ENCODE data around the gene RUBCN. TPM values are rescaled to one million over a fixed set of nuclear protein-coding genes. Genes with fewer than 3 reads are reported as not detected.

Gene RUBCN
- total and polyA plus RNA-seq, 11 donors, result 14.9 to 53.4 (median 36.9) TPM

GRCh38 chr3:197697355-197697754, 39.3 kb downstream of the RUBCN start:
- Histone ChIP-seq H3K27me3 (no peaks in the 10 kb centered on the region), H3K27ac (no peak overlapping the region), H3K36me3 (peaks cover 3 to 100% (median 94%) of the 10 kb centered on the region in 9 donors), H3K4me1 (no peaks in the 10 kb centered on the region), H3K4me3 (no peak overlapping the region), H3K9me3 (no peaks in the 10 kb centered on the region)
- TF ChIP-seq CTCF (IDR thresholded peaks at IDR 0.05) (no peak), POLR2A (IDR thresholded peaks at IDR 0.05) (no peak)
- DNase-seq (no peak), ATAC-seq (no peak)
- WGBS, 4 donors, result 97 to 99% (median 98%) methylated on average over 6 of the region's 6 CpGs
- intact Hi-C loops (cut with DNase I), result no loop called here

GRCh38 chr3:197694251-197694650, 42.5 kb downstream of the RUBCN start:
- 88 to 98% (median 95%) methylated on average over 7 of the region's 7 CpGs for WGBS, 4 donors
- H3K4me1 ChIP-seq, result peaks cover 0 to 8% (median 0%) of the 10 kb centered on the region in 12 donors
- no peaks in the 10 kb centered on the region for H3K9me3 ChIP-seq
- H3K27ac ChIP-seq, result no peak overlapping the region
- no peaks in the 10 kb centered on the region for H3K27me3 ChIP-seq
- DNase-seq, result no peak
- H3K36me3 ChIP-seq, result peaks cover 0 to 98% (median 82%) of the 10 kb centered on the region in 9 donors
- H3K4me3 ChIP-seq, result no peak overlapping the region
- intact Hi-C loops (cut with DNase I), result no loop called here
- TF ChIP-seq CTCF (IDR thresholded peaks at IDR 0.05), result no peak
- TF ChIP-seq POLR2A (IDR thresholded peaks at IDR 0.05), result no peak
- no peak for ATAC-seq

GRCh38 chr3:197692641-197693040, 44.1 kb downstream of the RUBCN start:
- H3K4me1 ChIP-seq, result peaks cover 0 to 8% (median 0%) of the 10 kb centered on the region in 12 donors
- TF ChIP-seq CTCF (IDR thresholded peaks at IDR 0.05) (no peak), POLR2A (IDR thresholded peaks at IDR 0.05) (no peak)
- 47 to 72% (median 61%) methylated on average over 4 of the region's 4 CpGs for WGBS, 4 donors
- no peaks in the 10 kb centered on the region for H3K9me3 ChIP-seq
- DNase-seq (no peak), ATAC-seq (no peak)
- H3K4me3 ChIP-seq, result no peak overlapping the region
- intact Hi-C loops (cut with DNase I), result no loop called here
- no peak overlapping the region for H3K27ac ChIP-seq
- peaks cover 0 to 98% (median 74%) of the 10 kb centered on the region in 9 donors for H3K36me3 ChIP-seq
- no peaks in the 10 kb centered on the region for H3K27me3 ChIP-seq

GRCh38 chr3:197690754-197691153, 46.0 kb downstream of the RUBCN start:
- ATAC-seq, result peak; percentile 38 to 77 (median 47)
- H3K27ac ChIP-seq, result no peak overlapping the region
- no peak for TF ChIP-seq POLR2A (IDR thresholded peaks at IDR 0.05)

GRCh38 chr3:197687570-197687969, 49.1 kb downstream of the RUBCN start:
- no peak overlapping the region for H3K4me3 ChIP-seq
- H3K9me3 ChIP-seq, result no peaks in the 10 kb centered on the region
- peaks cover 0 to 8% (median 0%) of the 10 kb centered on the region in 12 donors for H3K4me1 ChIP-seq
- no peaks in the 10 kb centered on the region for H3K27me3 ChIP-seq
- peaks cover 0 to 99% (median 63%) of the 10 kb centered on the region in 9 donors for H3K36me3 ChIP-seq
- 69 to 86% (median 81%) methylated on average over 3 to 6 of the region's 6 CpGs for WGBS, 4 donors
- H3K27ac ChIP-seq, result no peak overlapping the region
- ATAC-seq (peak; percentile 40 to 58 (median 47)), DNase-seq (peak in 1 of 5 donors; percentile 37)
- no peak for TF ChIP-seq CTCF (IDR thresholded peaks at IDR 0.05)
- no peak for TF ChIP-seq POLR2A (IDR thresholded peaks at IDR 0.05)
- intact Hi-C loops (cut with DNase I), result no loop called here

More at GRCh38 chr3:197690754-197691153, 46.0 kb downstream of the RUBCN start:
- no peaks in the 10 kb centered on the region for H3K9me3 ChIP-seq
- intact Hi-C loops (cut with DNase I), result no loop called here
- WGBS, 4 donors, result 71 to 80% (median 76%) methylated on average over 6 of the region's 6 CpGs
- no peak for DNase-seq
- H3K36me3 ChIP-seq, result peaks cover 0 to 98% (median 71%) of the 10 kb centered on the region in 9 donors
- no peaks in the 10 kb centered on the region for H3K27me3 ChIP-seq
- H3K4me3 ChIP-seq, result no peak overlapping the region
- H3K4me1 ChIP-seq, result peaks cover 0 to 8% (median 0%) of the 10 kb centered on the region in 12 donors

All from heart left ventricle (tissue), 16 donors.